Measurements from ENCODE around the gene FAM234A.
A peak's percentile ranks its signal among the peaks of the same experiment; 100 is the strongest.
"Not testable (repeated sequence)": the region's sequence is repeated elsewhere in the genome, so short reads cannot be mapped to it uniquely, and the experiment has no call there.

The FAM234A gene, protein sequence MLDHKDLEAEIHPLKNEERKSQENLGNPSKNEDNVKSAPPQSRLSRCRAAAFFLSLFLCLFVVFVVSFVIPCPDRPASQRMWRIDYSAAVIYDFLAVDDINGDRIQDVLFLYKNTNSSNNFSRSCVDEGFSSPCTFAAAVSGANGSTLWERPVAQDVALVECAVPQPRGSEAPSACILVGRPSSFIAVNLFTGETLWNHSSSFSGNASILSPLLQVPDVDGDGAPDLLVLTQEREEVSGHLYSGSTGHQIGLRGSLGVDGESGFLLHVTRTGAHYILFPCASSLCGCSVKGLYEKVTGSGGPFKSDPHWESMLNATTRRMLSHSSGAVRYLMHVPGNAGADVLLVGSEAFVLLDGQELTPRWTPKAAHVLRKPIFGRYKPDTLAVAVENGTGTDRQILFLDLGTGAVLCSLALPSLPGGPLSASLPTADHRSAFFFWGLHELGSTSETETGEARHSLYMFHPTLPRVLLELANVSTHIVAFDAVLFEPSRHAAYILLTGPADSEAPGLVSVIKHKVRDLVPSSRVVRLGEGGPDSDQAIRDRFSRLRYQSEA

DNA sequence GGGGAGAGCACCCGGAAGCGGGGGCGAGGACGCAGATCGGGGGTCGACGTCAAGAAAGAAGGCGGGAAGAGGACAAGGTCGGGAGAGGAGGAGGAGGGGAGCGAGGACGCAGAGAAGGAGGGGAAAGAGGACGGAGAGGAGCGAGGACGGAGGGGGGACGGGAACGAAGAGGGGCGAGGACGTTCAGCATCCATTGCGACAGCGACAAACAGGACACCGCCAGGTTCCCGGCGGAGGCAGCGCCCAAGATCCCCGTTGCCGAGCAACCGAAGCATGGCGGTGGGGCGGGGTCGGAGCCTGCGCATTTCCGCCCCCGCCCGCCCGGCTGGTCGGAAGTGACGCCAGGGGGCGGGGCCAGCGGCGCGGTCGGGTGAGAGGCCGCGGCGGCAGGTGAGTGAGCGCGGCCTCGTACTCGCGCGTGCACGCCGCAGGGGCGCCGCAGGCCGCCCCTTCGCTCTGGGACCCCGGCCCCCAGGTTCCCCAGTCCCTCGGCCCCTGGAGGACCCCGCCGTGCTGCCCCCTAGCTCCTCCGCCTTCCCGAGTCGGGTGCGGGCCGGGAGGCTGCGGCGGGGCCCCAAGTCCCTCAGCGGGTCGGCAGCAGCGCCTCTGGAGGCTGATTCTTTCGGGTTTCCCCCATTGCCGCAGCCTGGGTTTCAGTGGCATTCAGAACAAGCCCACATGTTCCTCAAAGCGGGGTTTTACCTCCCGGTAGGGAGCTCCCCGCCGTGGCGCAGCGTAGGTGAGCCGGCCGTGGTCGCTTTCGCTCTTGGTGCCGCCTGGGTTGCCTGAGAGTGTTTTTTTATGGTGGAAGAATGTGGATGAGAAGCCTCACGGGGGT, at the start of gene FAM234A:
FAM234A (plus strand) TSS at position 354 of the 838 bp plus-strand sequence. CDS start 19,593 bp downstream, outside the sequence.
- peak; percentile 88 for DNase-seq

DNA sequence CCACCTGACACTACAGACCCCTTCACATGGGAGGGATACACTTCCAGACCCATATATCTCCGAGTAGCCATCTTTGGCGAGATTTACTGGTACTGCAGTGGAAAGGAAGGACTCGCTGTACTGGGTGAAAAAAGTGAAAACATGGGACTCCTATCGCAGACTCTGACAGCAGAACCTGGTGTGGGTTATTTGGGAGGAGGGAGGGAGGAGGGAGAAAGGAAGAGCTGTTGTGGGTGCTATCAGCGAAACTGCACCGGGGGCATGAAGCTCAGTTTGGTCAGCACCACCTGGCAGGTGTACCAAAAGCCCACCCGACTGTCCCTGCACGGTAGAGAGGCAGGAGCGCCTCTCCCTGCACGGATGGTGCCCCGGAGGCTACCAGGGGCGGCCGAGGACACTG, 49.4 kb upstream of the FAM234A start:
- DNase-seq, result no peak

DNA sequence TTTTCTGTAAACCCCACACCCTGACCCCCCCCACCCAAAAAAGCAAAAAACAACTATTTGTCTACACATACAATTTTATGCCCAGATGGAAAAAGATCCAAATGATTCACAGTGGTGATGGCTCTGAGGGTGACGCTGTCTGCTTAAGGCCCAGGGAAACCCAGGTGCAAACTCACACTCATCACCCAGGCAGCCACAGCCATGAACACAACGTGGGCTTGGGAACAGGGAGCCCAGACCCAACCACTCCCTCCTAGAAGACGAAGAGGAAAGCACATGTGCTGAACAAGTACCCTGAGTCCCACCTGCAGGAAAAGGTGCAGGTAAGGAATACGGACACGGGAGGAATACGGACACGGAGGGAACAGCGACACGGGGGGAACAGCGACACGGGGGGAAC, 48.9 kb upstream of the FAM234A start:
- DNase-seq, result no peak

DNA sequence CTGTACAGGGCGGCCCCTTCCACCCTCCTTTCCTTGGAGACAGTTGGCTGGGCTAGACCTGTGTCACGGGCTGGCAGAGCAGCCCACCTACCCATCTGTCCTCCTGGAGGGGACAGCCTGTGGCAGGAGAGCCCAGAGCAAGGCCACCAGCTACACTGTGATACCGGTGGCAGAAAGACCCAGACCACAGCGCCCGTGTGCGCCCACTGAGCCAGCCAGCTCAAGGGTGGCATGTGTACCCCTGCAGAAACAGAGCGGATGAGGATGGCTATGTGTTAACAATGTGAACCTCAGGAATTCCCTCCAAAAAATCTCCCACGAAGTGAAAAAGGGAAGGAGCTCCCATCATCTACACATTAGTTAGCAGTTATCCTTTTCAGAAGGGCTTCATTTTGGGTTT, 47.3 kb upstream of the FAM234A start:
- DNase-seq, result no peak

DNA sequence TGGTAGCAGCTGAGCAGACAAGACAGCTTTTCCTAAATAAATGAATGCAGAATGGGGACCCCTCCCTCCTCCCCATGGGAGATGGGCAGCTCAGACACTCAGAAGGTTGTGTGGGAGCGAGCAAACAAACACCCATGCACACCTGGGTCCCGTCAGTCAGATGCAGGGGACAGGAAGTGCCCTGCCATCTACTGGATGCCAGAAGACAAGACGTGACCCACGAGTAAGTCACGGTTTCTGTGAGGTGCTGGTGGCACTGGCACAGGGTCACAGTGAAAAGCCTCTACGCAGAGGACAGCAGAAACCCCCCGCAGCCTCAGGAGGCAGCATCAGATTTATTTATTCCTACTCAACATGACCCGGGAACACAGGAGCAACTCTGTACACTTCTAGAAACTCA, 45.9 kb upstream of the FAM234A start:
- no peak for DNase-seq

DNA sequence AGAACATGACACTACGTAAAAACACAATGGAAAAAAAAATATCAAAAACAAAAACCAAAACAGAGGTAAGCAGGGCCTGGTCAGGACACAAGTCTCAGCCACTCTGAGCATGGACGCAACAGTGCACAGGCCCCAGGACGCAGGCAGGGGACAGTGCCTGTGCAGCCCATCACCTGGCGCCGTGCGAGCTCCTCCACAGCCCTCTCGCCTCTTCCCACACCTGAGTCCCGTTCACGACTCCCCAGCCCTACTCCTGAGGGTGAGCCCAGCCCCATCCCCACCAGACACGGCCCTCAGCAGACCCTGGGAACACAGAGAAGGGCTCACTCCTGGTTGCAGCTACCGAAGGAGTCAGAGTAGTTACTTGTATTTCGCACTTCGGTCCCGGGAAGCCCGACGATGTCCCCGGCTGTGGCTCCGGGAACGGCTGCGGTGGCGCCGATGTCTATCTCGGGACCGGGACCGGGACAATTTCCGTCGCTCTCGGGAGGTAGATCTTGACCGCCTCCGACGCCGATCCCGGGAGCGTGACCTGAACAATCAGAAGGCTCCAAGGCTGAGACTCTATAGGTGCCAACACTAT, 44.9 kb upstream of the FAM234A start:
- no peak for DNase-seq

DNA sequence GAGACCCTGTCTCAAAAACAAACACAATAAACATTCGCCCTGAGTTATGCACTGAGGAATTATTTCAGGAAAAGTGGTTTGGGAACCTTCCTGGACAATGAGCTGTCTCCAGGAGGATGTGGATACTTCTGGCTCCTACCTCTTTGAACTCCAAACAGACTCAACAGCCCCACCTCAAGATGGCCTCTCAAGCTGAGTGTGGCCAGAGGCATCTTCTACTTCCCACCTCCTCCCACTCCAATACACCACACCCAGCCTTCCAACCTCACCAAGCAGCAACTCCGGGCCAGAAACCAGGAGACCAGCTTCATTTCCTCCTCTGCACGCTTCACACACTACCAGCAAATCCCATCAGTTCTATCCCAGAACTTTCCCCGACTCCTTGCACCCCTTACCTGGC, 42.8 kb upstream of the FAM234A start:
- no peak for DNase-seq

DNA sequence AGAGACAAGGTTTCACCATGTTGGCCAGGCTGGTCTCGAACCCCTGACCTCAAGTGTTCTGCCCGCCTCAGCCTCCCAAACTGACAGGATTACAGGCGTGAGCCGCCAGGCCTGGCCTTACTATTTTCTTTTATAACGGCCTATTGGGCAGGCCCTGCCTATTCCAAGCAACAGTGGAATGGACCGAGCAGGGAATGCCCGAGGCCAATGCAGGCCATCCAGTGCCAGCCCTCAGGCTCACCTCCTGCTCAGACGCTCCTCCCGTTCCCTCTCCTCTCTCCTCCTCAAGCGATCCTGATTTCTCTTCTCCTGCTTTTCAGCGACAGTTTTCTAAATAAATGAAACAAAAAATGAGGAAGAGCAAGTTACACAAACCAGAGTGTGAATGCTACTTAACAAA, 41.9 kb upstream of the FAM234A start:
- no peak for DNase-seq

DNA sequence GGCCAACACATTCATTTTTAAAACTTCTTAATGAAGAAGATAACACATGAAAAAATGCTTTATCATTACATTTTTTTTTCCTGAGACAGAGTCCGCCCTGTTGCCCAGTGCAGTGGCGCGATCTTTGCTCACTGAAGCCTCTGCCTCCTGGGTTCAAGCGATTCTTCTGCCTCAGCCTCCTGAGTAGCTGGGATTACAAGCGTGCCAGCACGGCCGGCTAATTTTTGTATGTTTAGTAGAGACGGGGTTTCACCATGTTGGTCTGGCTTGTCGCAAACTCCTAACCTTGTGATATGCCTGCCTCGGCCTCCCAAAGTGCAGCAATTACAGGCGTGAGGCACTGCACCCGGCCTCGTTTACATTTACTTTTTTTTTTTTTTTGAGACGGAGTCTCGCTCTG, 41.2 kb upstream of the FAM234A start:
- no peak for DNase-seq

DNA sequence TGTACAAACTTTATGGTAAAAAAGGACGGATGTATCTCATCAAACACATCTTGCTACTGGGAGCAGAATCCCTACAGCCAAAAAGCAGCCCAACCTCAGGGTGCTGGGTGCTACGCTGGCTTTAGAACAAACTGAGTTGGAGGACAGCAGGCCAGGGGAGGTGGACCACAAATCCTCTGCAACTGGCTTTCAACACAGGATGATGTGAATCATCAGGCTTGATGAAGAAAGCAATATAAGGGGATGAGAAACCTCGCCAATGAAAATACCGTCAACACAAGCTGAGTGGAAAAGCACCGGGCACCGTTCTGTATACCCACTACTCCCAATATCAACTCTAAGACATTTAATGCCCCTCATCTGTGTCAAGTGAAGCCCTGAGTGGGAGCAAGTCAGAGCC, 40.1 kb upstream of the FAM234A start:
- no peak for DNase-seq

DNA sequence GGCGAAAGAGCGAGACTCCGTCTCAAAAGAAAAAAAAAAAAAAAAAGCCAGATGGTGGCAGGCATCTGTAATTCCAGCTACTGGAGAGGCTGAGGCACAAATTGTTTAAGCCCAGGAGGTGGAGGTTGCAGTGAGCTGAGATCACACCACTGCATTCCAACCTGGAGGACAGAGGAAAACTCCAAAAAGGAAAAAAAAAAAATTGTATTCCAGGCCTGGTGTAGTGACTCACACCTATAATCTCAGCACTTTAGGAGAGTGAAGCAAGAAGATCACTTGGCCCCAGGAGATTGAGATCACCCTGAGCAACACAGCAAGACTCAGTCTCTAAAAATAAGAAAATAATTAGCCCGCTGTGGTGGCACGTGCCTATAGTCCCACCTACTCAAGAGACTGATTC, 34.2 kb upstream of the FAM234A start:
- DNase-seq, result no peak

DNA sequence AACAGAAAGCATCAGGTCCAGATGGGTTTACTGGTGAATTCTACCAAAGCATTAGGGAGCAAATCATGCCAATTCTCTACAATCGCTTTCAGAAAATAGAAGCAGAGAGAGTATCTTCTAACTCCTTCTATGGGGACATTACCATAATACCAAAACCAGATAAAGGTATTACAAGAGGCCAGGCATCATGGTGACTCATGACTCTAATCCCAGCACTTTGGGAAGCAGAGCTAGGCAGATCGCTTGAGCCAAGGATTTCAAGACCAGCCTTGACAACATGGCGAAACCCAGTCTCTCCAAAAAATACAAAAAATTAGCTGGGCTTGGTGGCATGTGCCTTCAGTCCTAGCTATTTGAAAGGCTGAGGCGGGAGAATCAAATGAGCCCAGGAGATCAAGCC, 31.4 kb upstream of the FAM234A start:
- no peak for DNase-seq

DNA sequence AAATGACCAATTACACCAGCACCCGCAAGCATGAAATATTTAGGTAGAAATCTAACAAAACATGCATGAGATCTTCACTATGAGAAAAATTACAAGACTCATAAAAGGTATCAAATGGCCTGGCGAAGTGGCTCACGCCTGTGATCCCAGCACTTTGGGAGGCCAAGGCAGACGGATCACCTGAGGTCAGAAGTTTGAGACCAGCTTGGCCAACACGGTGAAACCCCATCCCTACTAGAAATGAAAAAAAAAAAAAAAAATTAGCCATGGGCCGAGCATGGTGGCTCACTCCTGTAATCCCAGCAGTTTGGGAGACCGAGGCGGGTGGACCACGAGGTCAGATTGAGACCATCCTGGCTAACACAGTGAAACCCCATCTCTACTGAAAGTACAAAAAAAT, 30.6 kb upstream of the FAM234A start:
- not testable (repeated sequence) for DNase-seq

DNA sequence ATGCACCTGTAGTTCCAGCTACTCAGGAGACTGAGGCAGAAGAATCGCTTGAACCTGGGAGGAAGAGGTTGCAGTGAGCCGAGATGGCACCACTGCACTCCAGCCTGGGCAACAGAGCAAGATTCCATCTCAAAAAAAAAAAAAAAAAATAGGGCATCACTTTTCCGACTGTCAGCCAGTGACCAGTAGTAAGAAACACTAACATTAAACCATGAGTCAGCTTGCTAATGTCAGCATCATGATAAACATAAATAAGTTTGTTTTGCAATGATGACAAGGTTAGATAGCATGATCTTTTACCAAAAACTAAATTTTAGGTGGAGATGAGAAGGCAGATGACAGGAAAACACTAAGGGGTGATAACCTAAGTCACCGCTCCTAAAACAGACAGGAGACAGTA, 25.3 kb upstream of the FAM234A start:
- DNase-seq, result not testable (repeated sequence)

DNA sequence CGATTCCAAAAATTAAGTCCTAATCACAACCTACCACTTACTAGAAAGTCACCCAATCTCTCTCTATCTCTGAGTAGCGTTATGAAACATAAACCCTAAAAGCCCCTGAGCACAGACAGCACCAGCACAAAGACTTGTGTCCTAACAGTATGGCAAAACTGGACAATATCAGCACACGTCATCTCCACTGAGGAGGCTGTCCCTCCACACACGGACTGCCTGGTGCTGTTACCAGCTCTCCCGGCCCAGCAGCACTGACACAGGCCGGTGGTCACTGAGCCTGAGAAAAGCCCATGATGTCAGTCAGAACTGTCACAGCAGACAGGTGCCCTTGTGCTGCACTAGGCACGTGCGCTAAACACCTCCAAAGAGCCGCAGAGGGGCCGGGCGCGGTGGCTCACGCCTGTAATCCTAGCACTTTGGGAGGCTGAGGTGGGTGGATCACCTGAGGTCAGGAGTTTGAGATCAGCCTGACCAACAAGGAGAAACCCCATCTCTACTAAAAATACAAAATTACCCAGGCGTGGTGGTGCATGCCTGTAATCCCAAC, 22.9 kb upstream of the FAM234A start:
- not testable (repeated sequence) for DNase-seq

DNA sequence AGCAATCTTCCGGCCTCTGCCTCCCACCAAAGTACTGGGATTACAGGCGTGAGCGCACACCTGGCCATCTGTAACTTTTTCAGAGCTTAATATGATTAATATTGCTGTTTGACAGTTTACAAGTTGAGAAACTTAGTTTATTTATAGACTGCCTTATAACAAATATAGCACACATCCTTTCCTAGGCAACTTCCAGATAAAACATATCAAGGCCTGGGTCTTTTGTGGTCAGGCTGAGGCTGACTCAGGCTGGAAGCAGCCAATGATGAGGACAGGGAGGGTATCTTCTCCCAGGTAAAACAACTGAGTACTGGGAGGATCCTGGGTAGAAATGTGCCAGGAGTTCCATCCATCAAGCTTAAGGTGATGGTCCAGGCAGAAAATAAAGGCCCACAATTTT, 21.6 kb upstream of the FAM234A start:
- DNase-seq, result no peak

DNA sequence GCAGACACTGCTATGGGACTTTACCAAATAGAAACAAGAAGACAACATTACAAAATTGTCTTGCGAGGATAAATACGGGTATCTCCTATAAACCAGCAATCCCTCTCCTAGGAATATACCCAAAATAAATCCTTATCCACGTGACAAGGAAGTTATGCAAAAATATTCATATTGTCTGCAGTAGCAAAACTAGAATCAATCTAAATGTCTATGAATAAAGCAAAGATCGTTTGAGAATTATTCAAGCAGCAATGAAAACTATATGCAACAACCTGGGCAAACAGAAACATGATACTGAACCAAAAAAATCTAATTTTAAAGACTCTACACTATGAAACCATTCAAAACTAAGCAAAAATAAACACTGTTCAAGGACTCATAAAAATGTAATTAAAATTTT, 14.6 kb upstream of the FAM234A start:
- DNase-seq, result no peak

DNA sequence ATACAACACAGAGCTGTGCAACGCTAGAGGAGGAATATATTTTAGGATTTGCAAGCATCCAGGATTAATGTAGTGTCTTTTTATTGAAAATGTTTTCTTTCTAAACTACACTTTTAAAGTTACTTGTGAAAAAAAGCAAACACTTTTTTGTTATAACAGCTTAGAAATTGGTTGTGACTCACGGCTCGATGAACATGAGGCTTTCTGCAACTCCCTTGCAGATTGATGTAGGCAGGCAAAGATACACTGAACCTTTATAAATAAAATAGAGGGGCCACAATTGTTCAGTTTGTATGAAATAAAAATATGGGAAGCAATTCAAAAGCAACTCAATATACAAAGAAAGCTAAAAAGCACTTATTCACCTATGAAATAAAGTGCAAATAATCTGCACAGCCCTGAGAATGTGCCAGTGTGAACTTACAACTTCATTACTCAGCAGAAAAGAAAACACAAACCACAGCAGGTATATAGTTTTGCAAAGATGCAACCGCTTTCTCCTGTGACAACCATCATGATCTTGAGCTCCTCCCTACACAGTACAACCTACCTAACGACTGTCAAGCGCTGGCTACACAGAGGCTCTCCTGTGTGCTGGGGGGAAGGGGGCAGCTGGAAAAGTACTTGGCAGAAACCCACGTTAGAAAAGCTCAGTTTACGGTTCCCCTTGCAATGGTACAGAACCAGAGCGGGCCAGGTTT, 6.3 kb upstream of the FAM234A start:
- no peak for DNase-seq

DNA sequence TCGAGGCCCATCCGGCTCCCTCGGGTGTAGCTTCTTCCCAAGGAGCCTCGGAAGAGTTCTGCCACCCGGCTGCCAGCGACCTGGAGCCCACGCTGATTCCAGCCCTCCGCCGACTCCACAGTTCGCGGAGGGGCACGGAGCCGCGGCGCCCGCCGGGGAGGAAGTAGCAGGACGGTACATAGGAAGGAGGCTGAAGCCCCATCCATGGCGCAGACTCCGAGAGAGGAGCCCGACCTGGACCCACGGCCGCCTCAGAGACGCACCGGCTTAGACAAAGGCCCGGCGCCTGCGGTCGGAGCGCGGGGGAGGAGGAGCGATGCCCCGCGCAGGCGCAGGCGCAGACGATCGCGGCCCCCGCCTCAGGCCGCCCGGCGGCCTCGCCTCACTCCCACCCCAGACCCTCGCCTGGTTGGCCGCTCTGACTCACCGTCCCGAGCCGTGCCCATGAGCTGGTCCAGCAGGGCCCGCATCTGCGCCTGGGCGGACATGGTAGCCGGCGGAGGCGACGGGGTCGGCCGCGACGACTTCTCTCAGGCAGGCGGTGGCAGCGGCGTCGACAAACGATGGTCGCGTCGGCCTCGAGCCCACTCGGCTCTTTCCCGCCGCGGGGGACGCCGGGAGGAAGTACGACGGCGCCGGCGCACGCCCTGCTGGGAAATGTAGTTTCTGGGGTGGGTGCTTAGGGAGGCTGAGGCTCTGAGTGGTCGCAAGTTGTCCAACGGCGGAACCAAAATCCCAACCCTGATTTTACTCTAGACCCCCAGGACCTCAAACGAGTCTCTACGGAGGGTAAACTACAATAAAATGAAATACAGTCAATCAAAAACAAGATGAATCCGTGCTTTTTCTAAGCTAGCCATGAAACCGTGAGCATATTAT, 5.5 kb upstream of the FAM234A start, which contains the start of gene LUC7L:
LUC7L (minus strand) TSS at position 598 of the 879 bp plus-strand sequence; CDS start at position 488, 110 bp downstream.
- DNase-seq, result peak; percentile 77

DNA sequence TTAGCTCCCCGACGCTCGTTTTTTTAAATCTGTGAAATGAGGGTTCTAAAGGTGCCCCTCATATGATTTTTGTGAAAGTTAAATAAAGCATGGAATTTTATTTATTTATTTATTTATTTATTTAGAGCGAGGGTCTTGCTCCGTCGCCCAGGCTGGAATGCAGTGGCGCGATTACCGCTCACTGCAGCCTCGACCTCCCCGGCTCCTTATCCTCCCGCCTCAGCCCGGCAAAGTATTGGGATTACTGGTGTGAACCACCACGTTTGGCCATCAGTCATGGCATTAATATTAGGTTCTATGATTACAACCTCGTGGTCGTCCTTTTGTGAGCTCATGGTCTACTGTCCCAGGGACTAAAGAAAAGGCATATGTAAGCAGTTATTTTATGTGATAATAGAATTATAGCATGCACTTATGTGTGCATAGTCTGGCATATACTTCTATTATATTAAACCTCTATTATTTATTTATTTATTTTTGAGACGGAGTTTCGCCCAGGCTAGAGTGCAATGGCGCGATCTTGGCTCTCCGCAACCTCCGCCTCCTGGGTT, 4.8 kb upstream of the FAM234A start:
- no peak for DNase-seq

DNA sequence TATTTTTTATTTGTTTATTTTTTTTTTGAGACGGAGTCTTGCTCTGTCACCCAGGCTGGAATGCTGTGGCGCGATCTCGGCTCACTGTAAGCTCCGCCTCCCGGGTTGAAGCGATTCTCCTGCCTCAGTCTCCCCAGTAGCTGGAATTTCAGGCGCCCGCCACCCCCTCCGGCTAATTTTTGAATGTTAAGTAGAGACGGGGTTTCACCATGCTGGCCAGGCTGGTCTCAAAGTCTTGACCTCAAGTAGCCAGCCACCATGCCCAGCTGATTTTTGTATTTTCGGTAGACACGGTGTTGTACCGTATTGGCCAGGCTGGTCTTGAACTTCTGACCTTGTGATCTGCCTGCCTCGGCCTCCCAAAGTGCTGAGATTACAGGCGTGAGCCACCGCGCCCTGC, 4.3 kb upstream of the FAM234A start:
- DNase-seq, result not testable (repeated sequence)

Measured in NCI-H510A (cell line).